Mammary epithelial cell (primary cell): Measurements from ENCODE around the gene LMBR1.

Experiments
- EZH2 ChIP-seq: IDR thresholded peaks from 2 replicates; pipeline ENCODE4 v1.6.1; 2012; ENCODE audit warnings: low read length, inconsistent platforms, borderline replicate concordance
- TF ChIP-seq, protein P1 (sequence below), 2 donors: IDR thresholded peaks in 1 of 2; conservative IDR thresholded peaks in 1 of 2; 2 replicates each; pipeline ENCODE4 v1.5.1; 2011 to 2012; ENCODE audit warnings: inconsistent platforms in 2 of 2, low read length in 2 of 2, mild to moderate bottlenecking in 2 of 2, control low read depth in 1 of 2, low read depth in 1 of 2; ENCODE audit not compliant: insufficient read depth in 1 of 2; ENCODE audit errors: extremely low read depth in 1 of 2

DNA sequence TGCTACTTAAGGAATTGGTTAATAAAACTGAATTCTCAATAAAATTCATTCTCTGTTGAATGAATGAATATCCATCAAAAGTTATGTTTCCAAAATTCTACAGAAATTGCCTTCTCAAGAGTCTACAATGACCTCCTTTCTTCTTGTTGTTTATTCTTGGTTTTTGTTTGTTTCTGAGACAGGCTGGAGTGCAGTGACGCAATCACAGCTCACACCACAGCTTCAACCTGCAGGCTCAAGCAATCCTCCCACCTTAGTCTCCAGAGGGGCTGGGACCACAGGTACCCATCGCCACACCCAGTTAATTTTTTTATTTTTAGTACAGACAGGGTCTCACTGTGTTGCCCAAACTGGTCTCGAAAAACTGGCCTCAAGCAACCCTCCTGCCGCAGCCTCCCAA, 97.6 kb downstream of the LMBR1 start:
- TF ChIP-seq, protein P1, sequence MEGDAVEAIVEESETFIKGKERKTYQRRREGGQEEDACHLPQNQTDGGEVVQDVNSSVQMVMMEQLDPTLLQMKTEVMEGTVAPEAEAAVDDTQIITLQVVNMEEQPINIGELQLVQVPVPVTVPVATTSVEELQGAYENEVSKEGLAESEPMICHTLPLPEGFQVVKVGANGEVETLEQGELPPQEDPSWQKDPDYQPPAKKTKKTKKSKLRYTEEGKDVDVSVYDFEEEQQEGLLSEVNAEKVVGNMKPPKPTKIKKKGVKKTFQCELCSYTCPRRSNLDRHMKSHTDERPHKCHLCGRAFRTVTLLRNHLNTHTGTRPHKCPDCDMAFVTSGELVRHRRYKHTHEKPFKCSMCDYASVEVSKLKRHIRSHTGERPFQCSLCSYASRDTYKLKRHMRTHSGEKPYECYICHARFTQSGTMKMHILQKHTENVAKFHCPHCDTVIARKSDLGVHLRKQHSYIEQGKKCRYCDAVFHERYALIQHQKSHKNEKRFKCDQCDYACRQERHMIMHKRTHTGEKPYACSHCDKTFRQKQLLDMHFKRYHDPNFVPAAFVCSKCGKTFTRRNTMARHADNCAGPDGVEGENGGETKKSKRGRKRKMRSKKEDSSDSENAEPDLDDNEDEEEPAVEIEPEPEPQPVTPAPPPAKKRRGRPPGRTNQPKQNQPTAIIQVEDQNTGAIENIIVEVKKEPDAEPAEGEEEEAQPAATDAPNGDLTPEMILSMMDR (conservative IDR thresholded peaks at IDR 0.05 in 1 of 2, IDR thresholded peaks at IDR 0.05 in 1 of 2; ENCODE audit: extremely low read depth in 1 of 2, insufficient read depth in 1 of 2, low read depth in 1 of 2, low read length in 2 of 2), result no peak
- TF ChIP-seq EZH2, result no peak
